ENCODE data around the gene VAV2.

VAV2 gene

GRCh38 chr9:134028575-134029247, 36.6 kb upstream of the VAV2 start:
- peak in 3 of 10 donors; percentile 58 to 76 (median 75) for DNase-seq
- intact Hi-C loops (cut with DNase I) = no loop called here

GRCh38 chr9:134028076-134028475, 36.0 kb upstream of the VAV2 start:
- intact Hi-C loops (cut with DNase I) = no loop called here
- DNase-seq = peak in 3 of 10 donors; percentile 35 to 57 (median 40)

- DNase-seq = peak in 3 of 10 donors; percentile 27 to 45 (median 39)
- intact Hi-C loops (cut with DNase I) = no loop called here
Observed at GRCh38 chr9:134027561-134027960, 35.4 kb upstream of the VAV2 start.

- intact Hi-C loops (cut with DNase I) = no loop called here
- DNase-seq = peak in 3 of 10 donors; percentile 30 to 51 (median 46)
Observed at GRCh38 chr9:134026981-134027380, 34.9 kb upstream of the VAV2 start.

DNA sequence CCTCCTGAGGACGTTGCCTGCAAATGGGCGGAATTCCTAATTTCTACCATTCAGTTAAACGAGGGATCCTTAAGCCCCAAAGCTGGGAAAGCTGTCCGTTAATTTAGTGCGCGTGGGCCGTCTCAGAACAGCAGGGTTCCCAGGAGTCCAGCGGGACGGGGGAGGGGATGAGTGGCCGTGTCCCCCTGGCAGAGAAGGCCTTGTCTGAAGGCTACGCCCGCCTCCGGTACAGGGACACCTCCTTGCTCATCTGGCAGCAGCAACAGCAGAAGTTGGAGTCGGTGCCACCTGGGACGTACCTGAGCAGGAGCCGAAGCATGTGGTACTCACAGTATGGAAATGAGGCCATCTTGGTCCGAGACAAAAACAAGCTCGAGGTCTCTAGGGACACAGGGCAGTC, 34.5 kb upstream of the VAV2 start:
- intact Hi-C loops (cut with DNase I) = no loop called here
- peak in 3 of 10 donors; percentile 35 to 80 (median 78) for DNase-seq

GRCh38 chr9:134025606-134026541, 33.8 kb upstream of the VAV2 start:
- DNase-seq = peak in 5 of 10 donors; percentile 30 to 87 (median 80)
- intact Hi-C loops (cut with DNase I) = loop anchor here (1.0 to 2.0 kb wide), 2 partner anchors 41 to 110 kb away; partner anchors contain the start of gene WDR5

DNA sequence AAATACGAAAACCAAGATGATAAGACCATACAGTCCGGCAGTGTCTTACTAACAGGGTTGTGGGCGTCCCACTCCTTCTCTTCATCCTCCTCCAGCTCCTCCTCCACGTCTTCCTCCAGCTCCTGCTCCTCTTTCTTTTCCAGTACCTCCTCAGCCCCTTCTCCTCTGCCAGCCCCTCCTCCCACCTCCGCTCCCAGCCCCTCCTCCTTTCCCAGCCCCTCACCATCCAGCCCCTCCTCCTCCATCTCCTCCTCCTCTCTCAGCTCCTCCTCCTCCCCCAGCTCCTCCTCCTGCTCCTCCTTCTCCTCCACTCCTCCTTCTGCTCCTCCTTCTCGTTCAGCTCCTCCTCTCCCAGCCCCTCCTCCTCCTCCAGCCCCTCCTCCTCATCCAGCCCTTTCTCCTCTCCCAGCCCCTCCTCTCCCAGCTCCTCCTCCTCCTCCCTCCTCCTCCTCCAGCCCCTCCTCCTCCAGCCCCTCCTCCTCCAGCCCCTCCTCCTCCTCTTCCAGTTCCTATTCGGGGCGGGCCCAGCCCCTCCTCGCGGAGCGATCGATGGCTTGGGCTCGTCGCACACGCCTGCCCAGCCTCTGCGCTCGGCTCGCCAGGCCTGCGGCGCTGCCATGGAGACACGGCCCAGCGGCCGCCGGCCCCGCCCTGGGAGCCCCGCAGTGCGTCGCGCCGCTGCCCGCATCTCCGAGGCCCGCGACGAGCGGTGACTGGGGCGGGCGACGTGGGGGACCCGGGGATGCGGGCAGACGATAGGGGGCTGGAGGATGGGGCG, 32.9 kb upstream of the VAV2 start, which contains the start of gene BRD3OS:
TSS of gene BRD3OS (plus strand) at position 654 of the 778 bp plus-strand sequence. CDS start 1,267 bp downstream, outside the sequence.
- peak; percentile 89 to 99 (median 94) for DNase-seq
- intact Hi-C loops (cut with DNase I) = loop anchor here (1.0 to 2.0 kb wide), 2 partner anchors 42 to 111 kb away; partner anchors contain the start of gene WDR5

DNA sequence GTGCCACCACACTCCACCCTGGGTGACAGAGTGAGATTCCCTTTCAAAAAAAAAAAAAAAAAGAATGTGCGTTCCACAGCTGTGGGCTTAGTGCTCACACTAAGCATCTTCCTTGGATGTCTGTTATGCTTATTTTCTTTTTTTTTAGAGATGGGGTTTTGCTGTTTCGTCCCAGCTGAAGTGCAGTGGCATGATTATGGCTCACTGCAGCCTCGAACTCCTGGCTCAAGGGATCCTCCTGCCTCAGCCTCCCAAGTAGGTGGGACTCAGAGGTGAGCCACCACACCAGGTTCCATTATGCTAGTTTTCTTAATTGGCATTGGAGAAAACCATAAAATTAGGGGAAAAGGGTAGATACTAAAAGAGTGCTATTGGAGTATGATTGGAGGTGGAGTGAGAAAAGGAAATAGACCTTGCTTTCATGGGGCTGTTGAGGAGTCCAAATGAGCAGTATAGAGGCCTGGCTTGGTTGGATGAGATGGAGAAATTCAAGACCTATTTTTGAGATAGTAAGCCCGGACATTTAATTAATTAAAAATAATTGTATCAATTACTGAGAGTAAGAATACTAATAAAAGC, 32.2 kb upstream of the VAV2 start:
- intact Hi-C loops (cut with DNase I) = loop anchor here (2.0 kb wide), 1 partner anchor 42 kb away; no protein-coding TSS in a partner anchor
- DNase-seq = peak in 2 of 10 donors; percentile 14 to 30

DNA sequence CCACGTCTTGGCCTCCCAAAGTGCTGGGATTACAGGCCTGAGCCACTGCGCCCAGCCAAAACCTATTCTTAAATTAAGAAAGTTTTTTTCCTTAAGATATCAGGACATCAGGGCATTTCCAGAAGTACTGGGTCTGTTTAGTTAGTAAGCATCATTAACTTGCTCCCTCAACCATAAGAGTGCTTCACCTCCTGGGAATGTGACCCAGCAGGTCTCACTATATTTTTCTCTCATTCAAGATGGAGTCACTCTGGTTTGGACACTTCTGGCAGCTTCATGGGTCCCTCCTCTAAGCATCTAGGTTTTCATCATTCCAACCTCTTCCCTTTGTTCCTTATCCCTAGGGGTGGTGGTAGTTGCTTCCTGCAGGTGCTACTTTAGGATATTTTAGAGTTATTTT, 22.8 kb upstream of the VAV2 start:
- DNase-seq = no peak
- intact Hi-C loops (cut with DNase I) = no loop called here

GRCh38 chr9:134011401-134011800, 19.3 kb upstream of the VAV2 start:
- intact Hi-C loops (cut with DNase I) = no loop called here
- DNase-seq = no peak

DNA sequence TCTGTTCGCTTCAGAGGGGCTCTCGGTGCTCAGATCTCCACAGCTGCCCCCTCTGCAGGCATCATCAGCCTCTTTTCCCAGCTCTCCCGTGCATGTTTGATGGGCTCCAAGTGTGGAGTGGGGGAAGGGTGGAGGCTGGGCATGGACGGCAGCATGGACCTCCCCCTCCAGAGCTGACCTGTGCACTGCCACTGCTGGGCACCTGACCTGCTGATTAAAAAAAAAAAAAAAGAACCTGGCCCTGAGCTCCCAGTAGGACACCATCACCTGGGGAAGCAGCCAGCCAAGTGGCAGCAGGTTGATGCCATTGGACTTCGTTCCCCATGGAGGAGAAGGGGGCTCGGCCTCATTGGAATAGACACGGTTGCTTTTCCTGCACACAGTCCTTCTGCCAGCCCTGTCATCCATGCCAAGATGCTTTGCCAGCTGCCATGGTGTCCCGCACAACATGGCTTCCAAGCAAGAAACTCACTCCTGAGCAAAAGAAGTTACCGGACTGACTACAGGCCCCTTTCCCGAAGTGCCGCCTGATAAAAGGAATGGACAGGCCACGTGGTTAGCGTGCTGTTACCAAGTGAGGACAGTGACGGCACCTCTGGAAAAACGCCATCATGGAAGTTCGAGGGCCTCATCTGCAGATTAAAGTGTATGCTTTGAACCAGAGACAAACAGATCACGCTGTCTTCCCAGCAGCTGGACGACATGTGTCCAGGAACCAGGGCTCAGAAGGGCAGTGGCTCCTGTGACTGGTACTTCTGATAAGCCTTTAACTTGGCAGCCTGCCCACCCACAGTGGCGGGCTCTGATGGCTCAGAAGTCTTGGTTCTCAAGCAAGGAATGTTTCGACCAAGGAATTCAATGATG, 18.4 kb upstream of the VAV2 start:
- intact Hi-C loops (cut with DNase I) = no loop called here
- DNase-seq = peak in 3 of 10 donors; percentile 39 to 58 (median 51)

DNA sequence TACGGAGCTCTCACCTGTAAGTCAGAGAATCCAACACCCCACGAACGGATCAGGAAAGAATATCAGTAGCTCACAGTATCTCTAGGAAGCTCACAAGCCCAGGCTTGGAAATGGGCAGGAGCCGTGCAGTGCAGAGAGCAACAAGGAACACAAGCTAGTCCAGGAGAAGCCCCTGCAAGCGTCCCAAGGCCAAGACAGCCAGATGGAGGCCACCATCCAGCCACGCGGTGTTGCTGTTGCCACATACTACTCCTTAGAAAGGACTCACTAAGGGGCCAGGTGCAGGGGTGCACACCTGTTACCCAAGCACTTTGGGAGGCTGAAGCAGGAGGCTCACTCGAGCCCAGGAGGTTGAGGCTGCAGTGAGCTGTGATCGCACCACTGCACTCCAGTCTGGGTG, 15.4 kb upstream of the VAV2 start:
- DNase-seq = peak in 2 of 10 donors; percentile 32 to 43
- intact Hi-C loops (cut with DNase I) = no loop called here

DNA sequence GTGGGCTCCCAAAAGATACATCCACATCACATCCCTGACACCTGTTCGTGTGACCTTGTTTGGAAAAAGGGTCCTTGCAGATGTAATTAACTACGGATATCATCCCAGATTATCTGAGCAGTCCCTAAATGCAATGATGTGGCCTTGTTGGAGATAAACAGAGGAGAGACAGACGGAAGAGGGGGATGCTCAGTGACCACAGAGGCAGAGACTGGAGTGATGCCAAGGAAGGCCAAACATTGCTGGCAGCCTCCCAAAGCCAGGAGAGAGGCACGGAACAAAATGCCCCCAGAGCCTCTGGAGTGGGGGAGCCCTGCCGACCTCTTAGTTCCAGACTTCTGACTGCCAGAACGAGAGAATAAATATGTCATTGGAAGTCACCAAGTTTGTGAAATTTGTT, 15.0 kb upstream of the VAV2 start:
- intact Hi-C loops (cut with DNase I) = no loop called here
- DNase-seq = peak in 2 of 10 donors; percentile 29 to 60

GRCh38 chr9:134005381-134005780, 13.3 kb upstream of the VAV2 start:
- peak in 2 of 10 donors; percentile 58 to 72 for DNase-seq
- intact Hi-C loops (cut with DNase I) = no loop called here

GRCh38 chr9:134004881-134005280, 12.8 kb upstream of the VAV2 start:
- intact Hi-C loops (cut with DNase I) = no loop called here
- DNase-seq = peak in 1 of 10 donors; percentile 67

DNA sequence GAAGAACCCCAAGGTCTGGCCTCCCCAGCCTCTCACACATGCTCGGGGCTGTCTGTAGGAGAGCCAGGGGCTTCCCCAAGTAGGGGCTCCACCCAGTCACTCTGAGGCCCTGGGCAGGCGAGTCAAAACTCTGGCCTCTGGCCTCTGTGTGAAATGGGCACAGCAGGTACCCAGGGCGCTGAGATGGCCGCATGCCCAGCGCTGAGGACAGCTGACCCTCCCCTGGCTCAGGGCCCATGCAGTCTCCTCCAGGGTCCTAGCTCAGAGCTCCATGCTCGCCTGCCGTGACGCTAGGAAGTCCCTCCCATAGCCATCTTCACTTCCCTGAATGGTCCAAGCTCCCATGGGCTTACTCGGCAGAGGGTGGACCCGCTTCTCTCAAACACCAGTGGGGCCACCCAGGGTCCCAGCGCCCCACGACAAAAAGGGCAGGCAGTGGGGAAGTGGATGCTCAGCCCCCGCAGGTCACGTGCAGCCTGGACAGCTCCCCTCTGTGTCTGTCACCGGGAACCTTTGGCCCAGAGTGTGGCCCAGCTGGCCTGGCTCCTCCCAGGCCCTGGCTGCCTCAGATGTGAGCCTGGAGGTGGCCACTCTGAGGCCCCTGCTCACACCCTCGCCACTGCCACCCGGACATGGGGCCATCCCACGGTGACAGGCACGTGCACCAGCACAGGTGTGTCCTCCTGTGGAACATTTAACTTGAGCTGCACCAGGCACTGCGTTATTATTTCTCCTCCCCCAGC, 12.2 kb upstream of the VAV2 start:
- peak in 3 of 10 donors; percentile 55 to 81 (median 57) for DNase-seq
- intact Hi-C loops (cut with DNase I) = no loop called here

DNA sequence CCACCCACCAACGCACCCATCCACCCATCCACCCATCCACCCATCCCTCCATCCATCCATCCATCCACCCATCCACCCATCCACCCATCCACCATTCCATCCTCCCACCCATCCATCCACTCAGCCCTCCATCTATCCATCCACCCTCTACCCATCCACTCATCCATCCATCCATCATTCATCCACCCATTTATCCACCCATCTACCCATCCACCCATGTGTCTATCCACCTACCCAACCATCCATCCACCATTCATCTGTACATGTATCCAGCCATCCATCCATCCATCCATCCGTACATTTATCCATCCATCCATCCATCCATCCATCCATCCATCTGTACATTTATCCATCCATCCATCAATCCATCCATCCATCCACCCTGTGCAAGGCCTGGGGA, 11.1 kb upstream of the VAV2 start:
- intact Hi-C loops (cut with DNase I) = no loop called here
- DNase-seq = no peak

DNA sequence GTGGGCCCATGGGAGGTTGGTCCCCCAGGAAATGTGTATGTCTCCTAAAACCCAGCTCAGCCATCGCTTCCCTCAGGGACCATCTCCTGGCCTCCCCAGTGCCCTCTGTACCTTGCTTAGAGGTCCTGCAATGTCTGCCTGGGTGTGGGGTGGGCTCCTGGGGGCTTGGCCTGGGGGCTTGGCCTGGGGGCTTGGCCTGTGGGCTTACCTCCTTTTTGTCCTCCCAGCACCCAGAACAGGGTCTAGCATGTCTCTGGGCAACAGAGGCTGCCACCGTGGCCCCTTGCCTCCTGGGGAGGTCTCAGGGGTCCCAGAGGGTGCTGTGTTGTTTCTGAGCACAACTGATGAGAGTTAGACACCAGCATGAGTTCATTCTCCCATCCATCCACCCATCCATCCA, 10.7 kb upstream of the VAV2 start:
- intact Hi-C loops (cut with DNase I) = no loop called here

More for the DNA sequence above, 10.7 kb upstream of the VAV2 start:
- DNase-seq = peak in 1 of 10 donors; percentile 46
